Endothelial cell of umbilical vein (primary cell): ENCODE results near the gene WNT6. TPM values are rescaled to one million over a fixed set of nuclear protein-coding genes. Genes with fewer than 3 reads are reported as not detected.

Experiments
- BruUV-seq: library from RNA; stranded (reverse); fragments of 400-500 nt; replicated peaks from 2 replicates; lab custom pipeline; 2021; lab: Mats Ljungman, UMichigan
- CTCF ChIA-PET: fragments of 300-600, 350-600 bp; sonication (Branson Sonifier 250); formaldehyde crosslinking; loops from one replicate; lab custom pipeline; 2021; ENCODE audit warnings: antibody characterized with exemption, inconsistent platforms; lab: Charles Lee
- POLR2A ChIA-PET: fragments of 300-600, 350-600 bp; sonication (Branson Sonifier 250); formaldehyde crosslinking; loops from one replicate; lab custom pipeline; 2021; ENCODE audit warnings: antibody characterized with exemption, inconsistent platforms; lab: Charles Lee
- DNase-seq: peaks from one replicate; pipeline ENCODE4 v3.0.0-alpha.2; 2011; ENCODE audit warnings: low read depth, low spot score
- FAIRE-seq: peaks from 2 replicates; lab custom pipeline; 2011; peaks lifted over from hg19 to GRCh38; lab: Jason Lieb, UNC
- H2AFZ ChIP-seq: 2 replicates; pipeline ENCODE4 v1.6.0; 2012; ENCODE audit warnings: low read depth, low read length, control low read depth, inconsistent platforms
- H3K27ac ChIP-seq: 2 replicates; pipeline ENCODE4 v1.5.1; 2011; ENCODE audit warnings: low read depth, mild to moderate bottlenecking, control low read depth, low read length, moderate library complexity; ENCODE audit not compliant: insufficient read depth
- H3K27me3 ChIP-seq, 2 experiments: 2 replicates each; pipeline versions ENCODE4 v1.6.0 to v1.6.1; 2011; ENCODE audit warnings: low read length in 2 of 2, mixed read lengths in 1 of 2; ENCODE audit not compliant: control insufficient read depth in 2 of 2, insufficient read depth in 2 of 2
- H3K36me3 ChIP-seq, 2 experiments: 2 replicates in 1 of 2; 3 replicates in 1 of 2; pipeline ENCODE4 v1.5.1; 2011; ENCODE audit warnings: low read length in 2 of 2, mild to moderate bottlenecking in 1 of 2, moderate library complexity in 1 of 2; ENCODE audit not compliant: control insufficient read depth in 2 of 2, insufficient read depth in 2 of 2; ENCODE audit errors: extremely low read depth in 1 of 2
- H3K4me1 ChIP-seq: 3 replicates; pipeline ENCODE4 v1.5.1; 2011; ENCODE audit warnings: mild to moderate bottlenecking, low read length; ENCODE audit not compliant: control insufficient read depth, insufficient read depth; ENCODE audit errors: extremely low read depth
- H3K4me2 ChIP-seq: 2 replicates; pipeline ENCODE4 v1.6.1; 2011; ENCODE audit warnings: low read length, control low read depth, mixed read lengths; ENCODE audit not compliant: insufficient read depth
- H3K4me3 ChIP-seq, 3 experiments: fragments of 200-600 bp in 1 of 3; sonication (generic), shearing (Covaris generic) in 1 of 3; replicated peaks in 1 of 3; 2 replicates each; pipeline ENCODE4 v1.5.1; 2011 to 2016; ENCODE audit warnings: control low read depth in 3 of 3, low read length in 3 of 3, mild to moderate bottlenecking in 2 of 3, inconsistent platforms in 1 of 3, low read depth in 1 of 3, moderate library complexity in 1 of 3; ENCODE audit not compliant: insufficient read depth in 1 of 3
- H3K79me2 ChIP-seq: 2 replicates; pipeline ENCODE4 v1.6.0; 2012; ENCODE audit warnings: low read length, inconsistent platforms; ENCODE audit not compliant: control insufficient read depth, insufficient read depth
- H3K9ac ChIP-seq: replicated peaks from 2 replicates; pipeline ENCODE3; 2011; ENCODE audit warnings: low read length, control low read depth; ENCODE audit not compliant: insufficient read depth; ENCODE audit errors: extremely low read depth
- H3K9me1 ChIP-seq: replicated peaks from 3 replicates; pipeline ENCODE4 v1.6.0; 2011; ENCODE audit warnings: mild to moderate bottlenecking, low read length; ENCODE audit not compliant: control insufficient read depth, insufficient read depth; ENCODE audit errors: extremely low read depth
- H3K9me3 ChIP-seq: replicated peaks from 2 replicates; pipeline ENCODE4 v1.5.1; 2012; ENCODE audit warnings: low read length, inconsistent platforms; ENCODE audit not compliant: control insufficient read depth, insufficient read depth
- H4K20me1 ChIP-seq: replicated peaks from 2 replicates; pipeline ENCODE3; 2011; ENCODE audit warnings: mild to moderate bottlenecking, low read length; ENCODE audit not compliant: control insufficient read depth, insufficient read depth; ENCODE audit errors: extremely low read depth
- CTCF ChIP-seq, 2 donors: IDR thresholded peaks; 1 replicate in 1 of 2; 2 replicates in 1 of 2; pipeline ENCODE4 v1.5.1; 2011; ENCODE audit warnings: low read length in 2 of 2, mild to moderate bottlenecking in 2 of 2, moderate library complexity in 2 of 2, control low read depth in 1 of 2, inconsistent platforms in 1 of 2, low read depth in 1 of 2; ENCODE audit not compliant: insufficient read depth in 1 of 2; ENCODE audit errors: extremely low read depth in 1 of 2
- EZH2 ChIP-seq: IDR thresholded peaks from 2 replicates; pipeline ENCODE4 v1.6.1; 2012; ENCODE audit warnings: borderline replicate concordance, low read depth, mild to moderate bottlenecking, moderate library complexity, low read length, inconsistent platforms; ENCODE audit not compliant: severe bottlenecking
- FOS ChIP-seq: IDR thresholded peaks from 2 replicates; pipeline ENCODE4 v1.6.1; 2011; ENCODE audit warnings: mild to moderate bottlenecking, low read length, moderate library complexity, borderline replicate concordance; ENCODE audit not compliant: insufficient read depth
- GATA2 ChIP-seq: IDR thresholded peaks from 2 replicates; pipeline ENCODE4 v1.7.0; 2011; ENCODE audit warnings: low read depth, mild to moderate bottlenecking, moderate library complexity, mixed read lengths, low read length; ENCODE audit not compliant: insufficient read length, insufficient read depth
- JUN ChIP-seq: IDR thresholded peaks from 2 replicates; pipeline ENCODE4 v1.6.1; 2011; ENCODE audit warnings: borderline replicate concordance, low read depth; ENCODE audit not compliant: insufficient read length, insufficient read depth
- MAX ChIP-seq: IDR thresholded peaks from 2 replicates; pipeline ENCODE4 v1.6.1; 2011; ENCODE audit not compliant: insufficient read depth, insufficient read length
- MYC ChIP-seq: IDR thresholded peaks from one replicate; pipeline ENCODE4 v1.6.1; 2011; ENCODE audit warnings: mild to moderate bottlenecking, low read depth, low read length
- POLR2A ChIP-seq: IDR thresholded peaks from 2 replicates; pipeline ENCODE4 v1.6.1; 2012; ENCODE audit warnings: low read depth, mild to moderate bottlenecking, control low read depth, low read length
- POLR2AphosphoS5 ChIP-seq: IDR thresholded peaks from 2 replicates; pipeline ENCODE4 v1.6.1; 2012; ENCODE audit warnings: low read depth, mild to moderate bottlenecking, control low read depth, low read length, moderate library complexity; ENCODE audit not compliant: insufficient read depth
- dilution Hi-C: fragments of 300-500 bp; cut with MboI; formaldehyde crosslinking; loops from one replicate; pipeline ENCODE4 v1.15.0; 2019; ENCODE audit warnings: low sequenced_read_pairs; ENCODE audit not compliant: extremely low pct_ligation_motif_present
- intact Hi-C: fragments of 100-400 bp; cut with micrococcal nuclease; formaldehyde crosslinking; loops from one replicate; pipeline ENCODE4 v1.10.0; 2022
- polyA plus RNA-seq, 4 experiments: library from polyadenylated mRNA; depleted of rRNA in 3 of 4; stranded (reverse) in 3 of 4; unstranded in 1 of 4; fragments of >200 nt; gene quantifications; 2 replicates each; pipeline versions ENCODE4 v1.2.1 to v1.2.3, GENCODE V29; 2011 to 2012; ENCODE audit warnings: missing spikeins in 1 of 4
- total RNA-seq: library from RNA; stranded (reverse); gene quantifications from 2 replicates; pipeline ENCODE4 v1.2.3, GENCODE V29; 2021

Gene WNT6
- total and polyA plus RNA-seq, 2 donors (not counting 3 experiments of a cell fraction or from before 2014, with no cell fraction given): not detected

DNA sequence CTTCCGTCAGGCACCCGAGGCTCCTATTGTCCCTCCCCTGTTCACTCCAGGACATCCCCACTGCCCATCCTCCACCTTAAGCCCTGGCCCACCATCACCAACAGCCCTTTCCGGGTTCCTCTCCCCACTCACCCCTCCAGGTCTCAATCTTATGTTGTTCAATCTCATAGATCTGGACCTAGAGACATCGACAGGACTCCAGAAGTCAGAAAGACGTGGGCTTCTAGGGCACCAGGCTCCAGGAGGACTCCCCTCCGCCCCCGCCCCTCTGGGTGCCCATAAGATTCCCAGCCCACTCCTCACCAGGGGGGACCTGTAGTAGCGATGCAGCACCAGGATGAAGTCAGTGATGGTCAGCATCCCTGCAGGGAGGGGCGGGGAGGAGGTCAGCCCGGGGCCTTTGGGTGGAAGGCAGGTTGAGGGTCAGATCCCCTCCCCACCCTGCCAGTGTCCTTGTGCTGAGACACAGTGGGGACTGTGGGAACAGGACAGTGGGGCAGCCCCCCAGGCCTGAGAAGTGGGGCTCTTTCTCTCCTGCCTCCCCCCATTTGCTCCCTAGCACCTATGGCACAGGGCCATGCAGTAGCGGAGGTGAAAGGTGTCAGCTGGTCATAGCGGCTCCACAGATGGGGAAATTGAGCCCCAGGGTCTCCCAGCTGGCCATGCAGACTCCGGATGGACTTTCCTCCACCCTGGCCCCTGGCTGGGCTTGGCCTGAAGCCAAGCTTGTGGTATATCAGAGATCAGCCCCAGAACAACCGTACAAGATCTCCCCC, 31.7 kb upstream of the WNT6 start:
- Histone ChIP-seq H3K79me2 (no peaks in the 10 kb centered on the region), H3K9ac (no peak overlapping the region), H3K36me3 (no peaks in the 10 kb centered on the region), H3K9me3 (no peaks in the 10 kb centered on the region), H3K27ac (no peak overlapping the region), H3K4me1 (peaks cover 13% of the 10 kb centered on the region), H3K27me3 (no peaks in the 10 kb centered on the region), H4K20me1 (no peaks in the 10 kb centered on the region), H2AFZ (no peak overlapping the region), H3K4me2 (no peak overlapping the region), H3K4me3 (no peak overlapping the region), H3K9me1 (no peaks in the 10 kb centered on the region)
- POLR2A ChIA-PET: no interaction called here
- FAIRE-seq (no peak), DNase-seq (no peak)
- CTCF ChIA-PET: interaction anchor here (1.3 kb wide), 1 partner anchor 17 kb away, joined by 3 read pairs; no protein-coding TSS in a partner anchor
- intact Hi-C loops: no loop called here
- dilution Hi-C loops: no loop called here
- TF ChIP-seq CTCF (IDR thresholded peaks at IDR 0.05; ENCODE audit: extremely low read depth in 1 of 2, insufficient read depth in 1 of 2, low read depth in 1 of 2, low read length in 2 of 2) (no peak), EZH2 (no peak), JUN (no peak), MYC (no peak), MAX (no peak), POLR2A (no peak), FOS (no peak), POLR2AphosphoS5 (no peak), GATA2 (no peak)
- BruUV-seq: no TSS peak
